ENCODE data around the gene GMDS. TPM values are rescaled to one million over a fixed set of nuclear protein-coding genes. Genes with fewer than 3 reads are reported as not detected.

GMDS gene
- polyA plus RNA-seq, 1 experiment, result 7.1 TPM

- Histone ChIP-seq H3K27me3 (ENCODE audit: control insufficient read depth, insufficient read depth, low read length) (no peaks in the 10 kb centered on the region), H3K36me3 (ENCODE audit: control insufficient read depth, insufficient read depth, low read length) (no peaks in the 10 kb centered on the region), H3K4me3 (ENCODE audit: low read depth, low read length) (no peak overlapping the region)
- POLR2A ChIA-PET, result interaction anchor here (0.6 kb wide), 1 partner anchor 1125 kb away, joined by 3 read pairs; no protein-coding TSS in a partner anchor
- CTCF ChIA-PET, result no interaction called here
- no peak for TF ChIP-seq CTCF (IDR thresholded peaks at IDR 0.05; ENCODE audit: insufficient read depth, low read depth, low read length)
- no peak for DNase-seq (ENCODE audit: low read depth)
These were observed 343.8 kb downstream of the GMDS start for GRCh38 chr6:1901556-1901955.

- no peaks in the 10 kb centered on the region for H3K27me3 ChIP-seq (ENCODE audit: control insufficient read depth, insufficient read depth, low read length)
- DNase-seq (ENCODE audit: low read depth), result no peak
- TF ChIP-seq CTCF (IDR thresholded peaks at IDR 0.05; ENCODE audit: insufficient read depth, low read depth, low read length), result no peak
- POLR2A ChIA-PET, result no interaction called here
- no peak overlapping the region for H3K4me3 ChIP-seq (ENCODE audit: low read depth, low read length)
- H3K36me3 ChIP-seq (ENCODE audit: control insufficient read depth, insufficient read depth, low read length), result no peaks in the 10 kb centered on the region
- CTCF ChIA-PET, result interaction anchor here (0.9 kb wide), 1 partner anchor 15 kb away, joined by 3 read pairs; no protein-coding TSS in a partner anchor
These were observed 348.5 kb downstream of the GMDS start for GRCh38 chr6:1896897-1897296.

- H3K27me3 ChIP-seq (ENCODE audit: control insufficient read depth, insufficient read depth, low read length), result no peaks in the 10 kb centered on the region
- POLR2A ChIA-PET, result no interaction called here
- CTCF ChIA-PET, result interaction anchor here (0.9 kb wide), 1 partner anchor 302 kb away, joined by 3 read pairs; no protein-coding TSS in a partner anchor
- no peak for TF ChIP-seq CTCF (IDR thresholded peaks at IDR 0.05; ENCODE audit: insufficient read depth, low read depth, low read length)
- no peak for DNase-seq (ENCODE audit: low read depth)
- no peak overlapping the region for H3K4me3 ChIP-seq (ENCODE audit: low read depth, low read length)
- H3K36me3 ChIP-seq (ENCODE audit: control insufficient read depth, insufficient read depth, low read length), result no peaks in the 10 kb centered on the region
These were observed 349.7 kb downstream of the GMDS start for GRCh38 chr6:1895721-1896120.

GRCh38 chr6:1894954-1895353 lies 350.5 kb downstream of the GMDS start:
- Histone ChIP-seq H3K36me3 (ENCODE audit: control insufficient read depth, insufficient read depth, low read length) (no peaks in the 10 kb centered on the region), H3K4me3 (ENCODE audit: low read depth, low read length) (no peak overlapping the region), H3K27me3 (ENCODE audit: control insufficient read depth, insufficient read depth, low read length) (no peaks in the 10 kb centered on the region)
- POLR2A ChIA-PET, result no interaction called here
- no peak for DNase-seq (ENCODE audit: low read depth)
- TF ChIP-seq CTCF (IDR thresholded peaks at IDR 0.05; ENCODE audit: insufficient read depth, low read depth, low read length), result no peak
- CTCF ChIA-PET, result interaction anchor here (0.9 kb wide), 1 partner anchor 303 kb away, joined by 3 read pairs; no protein-coding TSS in a partner anchor

- CTCF ChIA-PET, result interaction anchor here (1.1 kb wide), 1 partner anchor 227 kb away, joined by 4 read pairs; no protein-coding TSS in a partner anchor
- no peaks in the 10 kb centered on the region for H3K27me3 ChIP-seq (ENCODE audit: control insufficient read depth, insufficient read depth, low read length)
- no peak for DNase-seq (ENCODE audit: low read depth)
- no peaks in the 10 kb centered on the region for H3K36me3 ChIP-seq (ENCODE audit: control insufficient read depth, insufficient read depth, low read length)
- TF ChIP-seq CTCF (IDR thresholded peaks at IDR 0.05; ENCODE audit: insufficient read depth, low read depth, low read length), result peak; percentile 9; the same call in 1 of the 2 replicates
- POLR2A ChIA-PET, result no interaction called here
- no peak overlapping the region for H3K4me3 ChIP-seq (ENCODE audit: low read depth, low read length)
These were observed 351.8 kb downstream of the GMDS start for GRCh38 chr6:1893470-1894130.

All from BJ (cell line).